SKM-1 (cell line): ENCODE measurements around the gene SYDE1.

Source experiments
- DNase-seq: peaks from one replicate; lab custom pipeline; 2025; ENCODE audit not compliant: unreplicated experiment; lab: John Stamatoyannopoulos, UW

Gene SYDE1

GRCh38 chr19:15108145-15108844, 1.1 kb downstream of the SYDE1 start:
- DNase-seq: no peak

DNA sequence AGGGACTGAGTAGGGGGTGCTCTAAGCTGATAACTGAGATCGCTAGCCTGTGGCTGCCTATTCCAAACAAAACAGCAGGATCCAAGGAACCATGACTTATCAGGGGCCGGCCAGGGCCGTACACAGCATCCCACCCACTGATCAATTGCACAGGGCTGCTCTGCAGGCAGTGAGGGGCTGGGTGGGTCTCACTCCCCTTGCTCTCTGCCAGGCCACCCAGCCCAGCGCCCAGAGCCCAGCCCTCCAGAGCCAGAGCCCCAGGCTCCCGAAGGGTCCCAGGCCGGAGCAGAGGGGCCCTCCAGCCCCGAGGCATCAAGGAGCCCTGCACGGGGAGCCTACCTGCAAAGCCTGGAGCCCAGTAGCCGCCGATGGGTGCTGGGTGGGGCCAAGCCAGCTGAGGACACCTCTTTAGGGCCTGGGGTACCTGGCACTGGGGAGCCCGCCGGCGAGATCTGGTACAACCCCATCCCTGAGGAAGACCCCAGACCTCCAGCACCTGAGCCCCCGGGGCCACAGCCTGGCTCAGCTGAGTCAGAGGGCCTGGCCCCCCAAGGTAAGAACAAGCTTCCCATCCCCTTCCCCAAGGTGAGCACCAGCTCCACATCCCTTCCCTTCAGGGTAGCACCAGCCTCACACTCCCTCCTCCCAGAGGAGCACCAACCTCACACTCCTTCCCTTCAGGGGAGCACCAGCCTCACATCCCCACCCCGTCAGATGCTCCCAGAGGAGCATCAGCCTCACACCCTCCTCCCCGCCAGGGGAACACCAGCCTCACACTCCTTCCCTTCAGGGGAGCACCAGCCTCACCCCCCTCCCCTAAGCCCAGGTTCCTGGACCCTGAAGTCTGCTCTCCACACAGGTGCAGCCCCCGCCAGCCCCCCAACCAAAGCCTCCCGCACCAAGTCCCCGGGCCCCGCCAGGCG, 1.9 kb downstream of the SYDE1 start:
- DNase-seq: no peak

DNA sequence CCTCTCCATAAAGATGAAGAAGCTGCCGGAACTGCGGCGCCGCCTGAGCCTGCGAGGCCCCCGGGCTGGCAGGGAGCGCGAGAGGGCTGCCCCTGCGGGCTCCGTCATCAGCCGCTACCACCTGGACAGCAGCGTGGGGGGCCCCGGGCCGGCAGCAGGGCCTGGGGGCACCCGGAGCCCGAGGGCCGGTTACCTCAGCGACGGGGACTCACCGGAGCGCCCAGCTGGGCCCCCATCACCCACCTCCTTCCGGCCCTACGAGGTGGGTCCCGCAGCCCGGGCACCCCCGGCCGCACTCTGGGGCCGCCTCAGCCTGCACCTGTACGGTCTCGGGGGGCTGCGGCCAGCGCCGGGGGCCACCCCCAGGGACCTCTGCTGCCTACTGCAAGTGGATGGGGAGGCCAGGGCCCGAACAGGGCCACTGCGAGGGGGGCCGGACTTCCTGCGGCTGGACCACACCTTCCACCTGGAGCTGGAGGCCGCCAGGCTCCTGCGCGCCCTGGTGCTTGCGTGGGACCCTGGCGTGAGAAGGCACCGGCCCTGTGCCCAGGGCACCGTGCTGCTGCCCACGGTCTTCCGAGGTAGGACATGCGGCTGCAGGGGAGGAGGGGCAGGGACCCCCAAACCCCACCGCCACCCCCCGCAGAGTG, 2.7 kb downstream of the SYDE1 start:
- DNase-seq: no peak

DNA sequence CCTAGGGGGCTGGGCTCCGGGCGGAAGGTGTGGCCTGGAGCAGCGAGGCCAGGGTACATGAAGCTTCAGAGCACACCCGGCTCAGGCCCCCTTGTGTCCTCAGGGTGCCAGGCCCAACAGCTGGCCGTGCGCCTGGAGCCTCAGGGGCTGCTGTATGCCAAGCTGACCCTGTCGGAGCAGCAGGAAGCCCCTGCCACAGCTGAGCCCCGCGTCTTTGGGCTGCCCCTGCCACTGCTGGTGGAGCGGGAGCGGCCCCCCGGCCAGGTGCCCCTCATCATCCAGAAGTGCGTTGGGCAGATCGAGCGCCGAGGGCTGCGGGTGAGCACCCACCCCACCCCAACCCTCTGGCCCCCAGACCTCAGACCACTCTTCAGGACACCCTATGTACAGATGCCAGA, 3.2 kb downstream of the SYDE1 start:
- no peak for DNase-seq

GRCh38 chr19:15111758-15112157, 4.6 kb downstream of the SYDE1 start:
- no peak for DNase-seq

- DNase-seq: no peak
These were observed 5.2 kb downstream of the SYDE1 start for GRCh38 chr19:15112385-15112784.

GRCh38 chr19:15113245-15114152, 6.3 kb downstream of the SYDE1 start:
- no peak for DNase-seq

- DNase-seq: no peak
These were observed 6.9 kb downstream of the SYDE1 start for GRCh38 chr19:15114153-15114540.

- no peak for DNase-seq
These were observed 7.9 kb downstream of the SYDE1 start for GRCh38 chr19:15115080-15115479.

DNA sequence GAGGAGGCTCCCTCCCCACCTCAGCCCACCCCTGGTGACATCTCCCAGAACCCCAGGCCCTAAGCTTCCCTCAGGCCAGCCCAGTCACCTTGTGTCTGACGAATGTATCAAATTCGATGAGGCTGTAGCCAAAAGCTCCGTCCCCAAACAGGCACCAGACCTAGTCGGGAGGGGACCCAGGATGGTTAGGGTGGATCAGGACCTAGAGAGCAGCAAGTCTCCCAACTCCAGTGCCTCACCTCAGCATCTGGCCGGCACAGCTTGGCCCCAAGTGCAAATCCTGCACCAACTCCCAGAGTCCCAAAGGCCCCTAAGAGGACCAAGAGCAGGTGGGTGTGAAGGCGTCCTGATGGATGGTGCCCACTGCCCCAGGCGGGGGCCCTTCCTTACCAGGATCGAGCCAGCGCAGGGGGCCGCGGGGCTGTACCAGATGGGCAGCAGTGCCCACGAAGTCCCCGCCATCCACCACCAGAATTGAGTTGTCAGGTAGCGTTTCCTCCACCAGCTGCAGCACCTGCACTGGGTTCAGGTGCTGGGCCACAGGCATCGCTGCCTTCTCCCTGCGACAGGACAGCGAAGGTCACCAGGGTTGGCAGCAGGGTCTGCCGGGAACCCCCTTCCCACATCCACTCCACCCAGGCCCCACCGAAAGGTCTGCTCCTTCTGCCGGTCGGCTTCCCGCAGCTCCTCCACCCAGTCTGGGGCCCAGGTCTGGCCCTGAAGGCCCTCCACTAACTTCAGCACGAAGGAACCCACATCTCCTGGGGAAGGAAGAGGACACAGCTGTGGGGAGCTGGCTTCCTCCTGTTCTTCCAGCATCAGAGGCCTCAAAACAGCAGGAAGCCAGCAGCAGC, 8.8 kb downstream of the SYDE1 start:
- DNase-seq: no peak

DNA sequence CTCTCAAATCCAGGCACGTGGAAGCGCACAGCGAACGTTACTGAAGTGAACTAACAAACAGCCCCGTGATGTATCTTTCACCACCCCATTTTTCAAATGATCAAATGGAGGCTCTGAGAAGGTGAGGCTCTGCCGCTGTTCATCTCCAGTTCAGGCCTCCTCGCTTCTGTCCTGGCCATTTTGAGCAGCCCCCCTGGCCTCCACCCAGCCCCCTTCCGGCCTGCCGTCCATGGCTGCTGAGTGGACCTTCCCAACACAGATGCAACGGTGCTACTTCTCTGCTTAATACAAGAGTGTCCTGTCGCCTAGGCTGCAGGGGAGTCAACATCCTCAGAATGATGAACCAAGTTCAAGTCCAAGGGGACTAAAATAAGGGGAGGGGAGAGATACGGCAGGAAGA, 9.7 kb downstream of the SYDE1 start:
- no peak for DNase-seq

- no peak for DNase-seq
These were observed 11.0 kb downstream of the SYDE1 start for GRCh38 chr19:15118248-15118647.

GRCh38 chr19:15118789-15119494, 11.7 kb downstream of the SYDE1 start:
- DNase-seq: no peak

- no peak for DNase-seq
These were observed 13.2 kb downstream of the SYDE1 start for GRCh38 chr19:15120135-15121026.

- DNase-seq: no peak
These were observed 15.3 kb downstream of the SYDE1 start for GRCh38 chr19:15122331-15123030.

GRCh38 chr19:15123031-15123890, 16.1 kb downstream of the SYDE1 start:
- DNase-seq: no peak

- DNase-seq: no peak
These were observed 16.7 kb downstream of the SYDE1 start for GRCh38 chr19:15123900-15124299.
